ENCODE results near the gene STK32B.

- TF ChIP-seq CTCF (IDR thresholded peaks at IDR 0.05 in 8 of 11, conservative IDR thresholded peaks at IDR 0.05 in 3 of 11) (no peak), POLR2A (IDR thresholded peaks at IDR 0.05) (no peak), POLR2AphosphoS5 (IDR thresholded peaks at IDR 0.05) (no peak)
Measured at GRCh38 chr4:5366421-5366820, 315.1 kb downstream of the STK32B start.

All from spleen (tissue), 7 donors.